Activated T-cell treated with anti-CD3 and anti-CD28 coated beads, Interleukin-2, amount 50 U/mL, for 4 hours (primary cell): Measurements from ENCODE around the gene OR10A4. TPM values are rescaled to one million over a fixed set of nuclear protein-coding genes. Genes with fewer than 3 reads are reported as not detected.
"Not testable (repeated sequence)": the region's sequence is repeated elsewhere in the genome, so short reads cannot be mapped to it uniquely, and the experiment has no call there.

Experiments used
- ATAC-seq, 2 donors: fragments of 200-7000 bp; cut with Tn5 transposase; one replicate each; pipeline ENCODE4 v1.10.0; 2021
- DNase-seq: peaks from one replicate; pipeline ENCODE4 v3.0.0-alpha.2; 2020
- H3K27me3 Mint-ChIP-seq: one replicate; pipeline ENCODE4 v1.8.0; 2021; ENCODE audit warnings: low read depth, mixed read lengths
- H3K36me3 Mint-ChIP-seq: one replicate; pipeline ENCODE4 v1.8.0; 2022; ENCODE audit warnings: mixed read lengths; ENCODE audit not compliant: insufficient read depth
- H3K4me1 Mint-ChIP-seq: one replicate; pipeline ENCODE4 v1.8.0; 2021; ENCODE audit warnings: low read depth, mixed read lengths
- H3K4me3 Mint-ChIP-seq: one replicate; pipeline ENCODE4 v1.8.0; 2021; ENCODE audit warnings: mild to moderate bottlenecking, moderate library complexity, mixed read lengths
- H3K9me3 Mint-ChIP-seq: one replicate; pipeline ENCODE4 v1.8.0; 2021; ENCODE audit warnings: mixed read lengths
- total RNA-seq, 3 donors: library from RNA; stranded (reverse); gene quantifications; one replicate each; pipeline ENCODE4 v1.2.1, GENCODE V29; 2021

OR10A4 gene
- total RNA-seq, 3 donors from 2014 or later: not detected

- Mint-ChIP-seq H3K36me3 (no peaks in the 10 kb centered on the region), H3K4me1 (no peaks in the 10 kb centered on the region), H3K4me3 (no peak overlapping the region), H3K9me3 (no peaks in the 10 kb centered on the region), H3K27me3 (peaks cover 13% of the 10 kb centered on the region)
- DNase-seq (no peak), ATAC-seq (no peak)
Observed at GRCh38 chr11:6875761-6876160, 664 bp upstream of the OR10A4 start.

- Mint-ChIP-seq H3K36me3 (no peaks in the 10 kb centered on the region), H3K9me3 (no peaks in the 10 kb centered on the region), H3K27me3 (peaks cover 13% of the 10 kb centered on the region), H3K4me3 (no peak overlapping the region), H3K4me1 (no peaks in the 10 kb centered on the region)
- no peak for DNase-seq
- ATAC-seq: no peak
Observed at GRCh38 chr11:6876914-6877313, 489 bp downstream of the OR10A4 start.

- Mint-ChIP-seq H3K36me3 (no peaks in the 10 kb centered on the region), H3K27me3 (peaks cover 10% of the 10 kb centered on the region), H3K4me1 (no peaks in the 10 kb centered on the region), H3K4me3 (no peak overlapping the region), H3K9me3 (no peaks in the 10 kb centered on the region)
- DNase-seq (no peak), ATAC-seq (no peak)
Observed at GRCh38 chr11:6882751-6883150, 6.3 kb downstream of the OR10A4 start.

- not testable (repeated sequence) for DNase-seq, H3K4me3 Mint-ChIP-seq, H3K4me1 Mint-ChIP-seq, ATAC-seq, H3K36me3 Mint-ChIP-seq, H3K9me3 Mint-ChIP-seq
- H3K27me3 Mint-ChIP-seq: peaks cover 16% of the 10 kb centered on the region
Observed at GRCh38 chr11:6887711-6888110, 11.3 kb downstream of the OR10A4 start.

- no peak for DNase-seq
- peaks cover 5% of the 10 kb centered on the region for H3K9me3 Mint-ChIP-seq
- no peaks in the 10 kb centered on the region for H3K4me1 Mint-ChIP-seq
- peaks cover 12% of the 10 kb centered on the region for H3K27me3 Mint-ChIP-seq
- no peak overlapping the region for H3K4me3 Mint-ChIP-seq
- H3K36me3 Mint-ChIP-seq: no peaks in the 10 kb centered on the region
- ATAC-seq: no peak
Observed at GRCh38 chr11:6888830-6889229, 12.4 kb downstream of the OR10A4 start.

GRCh38 chr11:6889835-6890234 is 13.4 kb downstream of the OR10A4 start:
- no peak overlapping the region for H3K4me3 Mint-ChIP-seq
- peaks cover 5% of the 10 kb centered on the region for H3K9me3 Mint-ChIP-seq
- ATAC-seq (no peak), DNase-seq (no peak)
- peaks cover 10% of the 10 kb centered on the region for H3K27me3 Mint-ChIP-seq
- no peaks in the 10 kb centered on the region for H3K4me1 Mint-ChIP-seq
- H3K36me3 Mint-ChIP-seq: no peaks in the 10 kb centered on the region

- Mint-ChIP-seq H3K4me3 (no peak within 1 kb of the TSS), H3K4me1 (no peaks in the 10 kb centered on the region), H3K9me3 (peaks cover 5% of the 10 kb centered on the region), H3K36me3 (no peaks in the 10 kb centered on the region), H3K27me3 (peaks cover 13% of the 10 kb centered on the region)
- DNase-seq (no peak), ATAC-seq (no peak)
Observed at GRCh38 chr11:6892400-6892799, 16.0 kb downstream of the OR10A4 start, which contains the start of gene OR2D2. Gene OR2D2 (minus strand): TSS chr11:6892500. CDS start chr11:6892500, 0 bp downstream.

GRCh38 chr11:6894097-6894496 is 17.7 kb downstream of the OR10A4 start:
- Mint-ChIP-seq H3K27me3 (peaks cover 18% of the 10 kb centered on the region), H3K4me3 (no peak overlapping the region), H3K4me1 (no peaks in the 10 kb centered on the region), H3K36me3 (no peaks in the 10 kb centered on the region), H3K9me3 (peaks cover 4% of the 10 kb centered on the region)
- no peak for ATAC-seq
- no peak for DNase-seq

- H3K4me1 Mint-ChIP-seq: no peaks in the 10 kb centered on the region
Observed at GRCh38 chr11:6895010-6895409, 18.6 kb downstream of the OR10A4 start.

GRCh38 chr11:6898911-6899310 is 22.5 kb downstream of the OR10A4 start:
- Mint-ChIP-seq H3K9me3 (no peaks in the 10 kb centered on the region), H3K4me3 (no peak overlapping the region), H3K4me1 (no peaks in the 10 kb centered on the region), H3K27me3 (peaks cover 13% of the 10 kb centered on the region), H3K36me3 (no peaks in the 10 kb centered on the region)
- ATAC-seq (no peak), DNase-seq (no peak)

More at GRCh38 chr11:6895010-6895409, 18.6 kb downstream of the OR10A4 start:
- DNase-seq: no peak
- no peaks in the 10 kb centered on the region for H3K36me3 Mint-ChIP-seq
- ATAC-seq: no peak
- H3K27me3 Mint-ChIP-seq: peaks cover 19% of the 10 kb centered on the region
- no peaks in the 10 kb centered on the region for H3K9me3 Mint-ChIP-seq
- no peak overlapping the region for H3K4me3 Mint-ChIP-seq

GRCh38 chr11:6900327-6900999 is 24.0 kb downstream of the OR10A4 start:
- Mint-ChIP-seq H3K4me1 (no peaks in the 10 kb centered on the region), H3K9me3 (no peaks in the 10 kb centered on the region), H3K27me3 (peaks cover 11% of the 10 kb centered on the region), H3K4me3 (no peak overlapping the region), H3K36me3 (no peaks in the 10 kb centered on the region)
- ATAC-seq (no peak), DNase-seq (no peak)

- not testable (repeated sequence) for H3K4me3 Mint-ChIP-seq, H3K4me1 Mint-ChIP-seq, DNase-seq, H3K36me3 Mint-ChIP-seq, H3K27me3 Mint-ChIP-seq, ATAC-seq, H3K9me3 Mint-ChIP-seq
Observed at GRCh38 chr11:6904804-6905203, 28.4 kb downstream of the OR10A4 start.

- Mint-ChIP-seq H3K9me3 (no peaks in the 10 kb centered on the region), H3K4me1 (no peaks in the 10 kb centered on the region), H3K4me3 (no peak overlapping the region), H3K27me3 (no peaks in the 10 kb centered on the region), H3K36me3 (no peaks in the 10 kb centered on the region)
- ATAC-seq (no peak), DNase-seq (no peak)
Observed at GRCh38 chr11:6911378-6911777, 35.0 kb downstream of the OR10A4 start.

- Mint-ChIP-seq H3K4me3 (no peak overlapping the region), H3K9me3 (no peaks in the 10 kb centered on the region)
- no peak for DNase-seq
Observed at GRCh38 chr11:6911948-6912347, 35.5 kb downstream of the OR10A4 start.

GRCh38 chr11:6919698-6920097 is 43.3 kb downstream of the OR10A4 start:
- H3K9me3 Mint-ChIP-seq: peaks cover 5% of the 10 kb centered on the region
- DNase-seq (no peak), ATAC-seq (no peak)
- no peaks in the 10 kb centered on the region for H3K36me3 Mint-ChIP-seq
- no peaks in the 10 kb centered on the region for H3K4me1 Mint-ChIP-seq
- peaks cover 22% of the 10 kb centered on the region for H3K27me3 Mint-ChIP-seq
- no peak overlapping the region for H3K4me3 Mint-ChIP-seq

More at GRCh38 chr11:6911948-6912347, 35.5 kb downstream of the OR10A4 start:
- H3K4me1 Mint-ChIP-seq: no peaks in the 10 kb centered on the region
- no peaks in the 10 kb centered on the region for H3K36me3 Mint-ChIP-seq
- ATAC-seq: no peak
- H3K27me3 Mint-ChIP-seq: no peaks in the 10 kb centered on the region
